Tibial artery (tissue), 4 donors: Measurements from ENCODE around the gene CDC42BPA.

Experiments used
- DNase-seq, 2 donors: peaks; one replicate each; pipeline ENCODE4 v3.0.0-alpha.2; 2019
- H3K27ac ChIP-seq, 2 donors: fragments of 200-600 bp; sonication (generic) in 1 of 2; 1 replicate in 1 of 2; 2 replicates in 1 of 2; pipeline ENCODE4 v1.5.1; 2018 to 2019; ENCODE audit warnings: mild to moderate bottlenecking in 1 of 2
- H3K27me3 ChIP-seq, 2 donors: fragments of 200-600 bp; sonication (generic) in 1 of 2; one replicate each; pipeline versions ENCODE4 v1.5.1 to v1.6.0; 2016 to 2019
- H3K36me3 ChIP-seq, 3 donors: fragments of 200-600 bp; sonication (generic) in 2 of 3; one replicate each; pipeline ENCODE4 v1.5.1; 2016 to 2019; ENCODE audit warnings: mild to moderate bottlenecking in 2 of 3
- H3K4me1 ChIP-seq, 4 donors: fragments of 200-600 bp; sonication (generic) in 2 of 4; 1 replicate in 3 of 4; 2 replicates in 1 of 4; pipeline ENCODE4 v1.5.1; 2016 to 2019
- H3K4me3 ChIP-seq, 2 donors: fragments of 200-600 bp; sonication (generic) in 1 of 2; 1 replicate in 1 of 2; 2 replicates in 1 of 2; pipeline ENCODE4 v1.5.1; 2018 to 2019; ENCODE audit warnings: mild to moderate bottlenecking in 2 of 2
- H3K9me3 ChIP-seq, 3 donors: fragments of 200-600 bp; sonication (generic) in 1 of 3; one replicate each; pipeline ENCODE4 v1.5.1; 2016 to 2019
- intact Hi-C: fragments of 100-400 bp; cut with DNase I; formaldehyde crosslinking; loops from one replicate; pipeline ENCODE4 v1.15.0; 2023; ENCODE audit warnings: low total_unique reads
- TF ChIP-seq, protein P1 (sequence below), 2 experiments: fragments of 200-600 bp in 1 of 2; fragments of 450-650 bp in 1 of 2; IDR thresholded peaks; one replicate each; pipeline ENCODE4 v1.5.1; 2017 to 2019; ENCODE audit warnings: antibody characterized with exemption in 2 of 2, mild to moderate bottlenecking in 1 of 2, moderate library complexity in 1 of 2

Gene CDC42BPA

DNA sequence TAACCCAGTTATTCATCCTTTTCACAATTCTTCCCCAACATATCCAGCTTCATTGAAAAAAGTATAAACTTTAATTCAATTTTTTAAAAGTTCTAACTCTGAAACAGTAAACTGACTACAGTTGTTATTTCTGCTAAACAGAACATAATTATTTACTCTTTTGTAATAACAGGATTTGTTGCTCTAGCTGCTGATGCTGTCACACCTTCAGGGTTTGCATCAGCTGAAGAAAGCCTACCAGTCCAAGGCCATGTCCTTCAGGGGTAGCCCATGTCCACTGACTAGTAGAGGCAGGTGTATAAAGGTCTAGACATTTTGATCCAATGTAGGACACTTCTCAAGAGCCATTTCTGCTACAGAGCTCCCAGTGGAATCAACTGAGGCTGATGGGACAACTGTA lies 107.7 kb downstream of the CDC42BPA start:
- TF ChIP-seq, protein P1, sequence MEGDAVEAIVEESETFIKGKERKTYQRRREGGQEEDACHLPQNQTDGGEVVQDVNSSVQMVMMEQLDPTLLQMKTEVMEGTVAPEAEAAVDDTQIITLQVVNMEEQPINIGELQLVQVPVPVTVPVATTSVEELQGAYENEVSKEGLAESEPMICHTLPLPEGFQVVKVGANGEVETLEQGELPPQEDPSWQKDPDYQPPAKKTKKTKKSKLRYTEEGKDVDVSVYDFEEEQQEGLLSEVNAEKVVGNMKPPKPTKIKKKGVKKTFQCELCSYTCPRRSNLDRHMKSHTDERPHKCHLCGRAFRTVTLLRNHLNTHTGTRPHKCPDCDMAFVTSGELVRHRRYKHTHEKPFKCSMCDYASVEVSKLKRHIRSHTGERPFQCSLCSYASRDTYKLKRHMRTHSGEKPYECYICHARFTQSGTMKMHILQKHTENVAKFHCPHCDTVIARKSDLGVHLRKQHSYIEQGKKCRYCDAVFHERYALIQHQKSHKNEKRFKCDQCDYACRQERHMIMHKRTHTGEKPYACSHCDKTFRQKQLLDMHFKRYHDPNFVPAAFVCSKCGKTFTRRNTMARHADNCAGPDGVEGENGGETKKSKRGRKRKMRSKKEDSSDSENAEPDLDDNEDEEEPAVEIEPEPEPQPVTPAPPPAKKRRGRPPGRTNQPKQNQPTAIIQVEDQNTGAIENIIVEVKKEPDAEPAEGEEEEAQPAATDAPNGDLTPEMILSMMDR (IDR thresholded peaks at IDR 0.05): no peak
- no peaks in the 10 kb centered on the region for H3K9me3 ChIP-seq
- H3K27ac ChIP-seq: no peak overlapping the region
- H3K4me1 ChIP-seq: no peaks in the 10 kb centered on the region
- intact Hi-C loops: no loop called here
- H3K4me3 ChIP-seq: no peak overlapping the region
- no peak for DNase-seq
- H3K27me3 ChIP-seq: no peaks in the 10 kb centered on the region
- peaks cover 0 to 6% (median 0%) of the 10 kb centered on the region in 3 donors for H3K36me3 ChIP-seq

DNA sequence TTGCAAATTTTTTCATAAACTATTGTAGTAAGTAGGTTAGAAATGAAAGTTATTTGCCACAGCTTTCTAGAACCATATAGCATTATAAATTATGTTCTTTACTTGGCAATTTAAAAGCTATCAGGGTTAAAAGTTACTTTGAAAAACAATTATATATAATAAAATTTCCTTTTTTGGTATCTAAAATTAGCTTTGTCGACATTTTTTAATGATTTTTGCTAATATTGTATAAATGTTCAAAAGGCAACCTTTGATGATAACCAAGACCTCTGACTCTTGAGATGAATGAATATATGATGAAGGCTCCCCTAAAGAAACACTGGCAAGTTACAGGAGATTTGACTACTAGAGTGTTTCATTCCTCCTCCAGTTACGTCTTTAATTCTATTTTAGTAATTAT lies 121.2 kb downstream of the CDC42BPA start:
- Histone ChIP-seq H3K4me1 (no peaks in the 10 kb centered on the region), H3K27me3 (no peaks in the 10 kb centered on the region), H3K27ac (no peak overlapping the region), H3K4me3 (no peak overlapping the region), H3K9me3 (no peaks in the 10 kb centered on the region), H3K36me3 (peaks cover 0 to 4% (median 3%) of the 10 kb centered on the region in 3 donors)
- TF ChIP-seq, protein P1 (IDR thresholded peaks at IDR 0.05): no peak
- no peak for DNase-seq
- intact Hi-C loops: no loop called here

- H3K4me1 ChIP-seq: peaks cover 0 to 6% (median 0%) of the 10 kb centered on the region in 4 donors
- no peak overlapping the region for H3K4me3 ChIP-seq
- H3K36me3 ChIP-seq: peaks cover 0 to 3% (median 0%) of the 10 kb centered on the region in 3 donors
- DNase-seq: peak in 1 of 2 donors; percentile 33
- H3K27me3 ChIP-seq: no peaks in the 10 kb centered on the region
- TF ChIP-seq, protein P1 (IDR thresholded peaks at IDR 0.05): no peak
- intact Hi-C loops: no loop called here
- H3K9me3 ChIP-seq: no peaks in the 10 kb centered on the region
- no peak overlapping the region for H3K27ac ChIP-seq
These were observed 126.1 kb downstream of the CDC42BPA start for GRCh38 chr1:227192163-227192562.

- peaks cover 0 to 6% (median 0%) of the 10 kb centered on the region in 4 donors for H3K4me1 ChIP-seq
- H3K36me3 ChIP-seq: peaks cover 0 to 3% (median 0%) of the 10 kb centered on the region in 3 donors
- H3K27me3 ChIP-seq: no peaks in the 10 kb centered on the region
- no peak overlapping the region for H3K27ac ChIP-seq
- no peak overlapping the region for H3K4me3 ChIP-seq
- DNase-seq: no peak
- TF ChIP-seq, protein P1 (IDR thresholded peaks at IDR 0.05): no peak
- intact Hi-C loops: no loop called here
- H3K9me3 ChIP-seq: no peaks in the 10 kb centered on the region
These were observed 126.7 kb downstream of the CDC42BPA start for GRCh38 chr1:227191607-227192006.

GRCh38 chr1:227190321-227190720 lies 128.0 kb downstream of the CDC42BPA start:
- no peaks in the 10 kb centered on the region for H3K27me3 ChIP-seq
- H3K4me1 ChIP-seq: peaks cover 0 to 6% (median 0%) of the 10 kb centered on the region in 4 donors
- TF ChIP-seq, protein P1 (IDR thresholded peaks at IDR 0.05): no peak
- H3K36me3 ChIP-seq: peaks cover 0 to 3% (median 0%) of the 10 kb centered on the region in 3 donors
- H3K27ac ChIP-seq: no peak overlapping the region
- intact Hi-C loops: no loop called here
- no peak overlapping the region for H3K4me3 ChIP-seq
- no peak for DNase-seq
- no peaks in the 10 kb centered on the region for H3K9me3 ChIP-seq

- intact Hi-C loops: no loop called here
- Histone ChIP-seq H3K4me1 (no peaks in the 10 kb centered on the region), H3K4me3 (no peak overlapping the region), H3K27me3 (no peaks in the 10 kb centered on the region), H3K9me3 (no peaks in the 10 kb centered on the region), H3K27ac (no peak overlapping the region), H3K36me3 (no peaks in the 10 kb centered on the region)
- no peak for DNase-seq
- TF ChIP-seq, protein P1 (IDR thresholded peaks at IDR 0.05): no peak
These were observed 133.0 kb downstream of the CDC42BPA start for GRCh38 chr1:227185291-227185690.
